HepG2 (cell line): ENCODE data around the gene GNAL. TPM values are rescaled to one million over a fixed set of nuclear protein-coding genes. Genes with fewer than 3 reads are reported as not detected.

ENCODE experiments used
- ATAC-seq: fragments of 200-7000 bp; cut with Tn5 transposase; 3 replicates; pipeline ENCODE4 v1.9.1; 2020; ENCODE audit warnings: mild to moderate bottlenecking, moderate library complexity
- BruUV-seq: library from RNA; stranded (reverse); fragments of 400-500 nt; replicated peaks from 2 replicates; lab custom pipeline; 2021; lab: Mats Ljungman, UMichigan
- CTCF ChIA-PET: fragments of 300-600 bp; formaldehyde crosslinking; extraction: SDS; loops from one replicate; lab custom pipeline; 2021; ENCODE audit warnings: low total read pairs, inconsistent platforms, low intra/inter-chr PET ratio; lab: Yijun Ruan, JAX
- POLR2A ChIA-PET: fragments of 350-600 bp; sonication (Branson Sonifier 250); formaldehyde crosslinking; loops from one replicate; lab custom pipeline; 2020; ENCODE audit warnings: antibody characterized with exemption, inconsistent platforms; lab: Yijun Ruan, JAX
- DNase-seq: peaks from one replicate; pipeline ENCODE4 v3.0.0-alpha.2; 2015; ENCODE audit warnings: low spot score
- FAIRE-seq: peaks from 3 replicates; lab custom pipeline; 2011; peaks lifted over from hg19 to GRCh38; lab: Jason Lieb, UNC
- H2AFZ ChIP-seq: one replicate; pipeline ENCODE4 v1.6.1; 2011; ENCODE audit warnings: low read length, inconsistent platforms
- H3K27ac ChIP-seq: fragments of 300-600 bp; 3 replicates; pipeline ENCODE4 v1.8.0; 2011; ENCODE audit warnings: mixed run types, mild to moderate bottlenecking, mixed read lengths, low read length, inconsistent platforms; ENCODE audit not compliant: insufficient read depth; ENCODE audit errors: extremely low read length
- H3K27me3 ChIP-seq, 2 experiments: fragments of 200-600 bp in 1 of 2; 2 replicates in 1 of 2; 3 replicates in 1 of 2; pipeline versions ENCODE4 v1.6.0 to v1.8.0; 2011; ENCODE audit warnings: low read length in 2 of 2, mild to moderate bottlenecking in 2 of 2, moderate library complexity in 2 of 2, inconsistent platforms in 1 of 2; ENCODE audit not compliant: insufficient read depth in 2 of 2, control insufficient read depth in 1 of 2
- H3K36me3 ChIP-seq, 2 experiments: fragments of 200-600 bp in 1 of 2; replicated peaks in 1 of 2; 2 replicates in 1 of 2; 3 replicates in 1 of 2; pipeline versions ENCODE4 v1.5.1 to v1.8.0; 2011; ENCODE audit warnings: low read length in 2 of 2, inconsistent platforms in 1 of 2; ENCODE audit not compliant: insufficient read depth in 2 of 2, control insufficient read depth in 1 of 2
- H3K4me1 ChIP-seq: 2 replicates; pipeline ENCODE4 v1.5.1; 2012; ENCODE audit warnings: low read length, inconsistent platforms; ENCODE audit not compliant: insufficient read depth
- H3K4me2 ChIP-seq: 2 replicates; pipeline ENCODE4 v1.6.0; 2011; ENCODE audit warnings: low read depth, low read length, inconsistent platforms
- H3K4me3 ChIP-seq, 3 experiments: fragments of 200-600 bp in 1 of 3; sonication (generic), shearing (Covaris generic) in 1 of 3; replicated peaks in 1 of 3; 2 replicates each; pipeline ENCODE4 v1.5.1; 2011 to 2016; ENCODE audit warnings: low read length in 3 of 3, inconsistent platforms in 2 of 3, low read depth in 2 of 3, mild to moderate bottlenecking in 2 of 3, control low read depth in 1 of 3, mixed read lengths in 1 of 3; ENCODE audit not compliant: insufficient read depth in 1 of 3
- H3K79me2 ChIP-seq: one replicate; pipeline ENCODE4 v1.6.1; 2011; ENCODE audit warnings: low read length, inconsistent platforms; ENCODE audit not compliant: insufficient read depth
- H3K9ac ChIP-seq: 2 replicates; pipeline ENCODE4 v1.6.0; 2011; ENCODE audit warnings: mild to moderate bottlenecking, low read depth, low read length, inconsistent platforms; ENCODE audit not compliant: insufficient read depth
- H3K9me3 ChIP-seq: 2 replicates; pipeline ENCODE4 v1.5.1; 2012; ENCODE audit warnings: mild to moderate bottlenecking, low read length
- H4K20me1 ChIP-seq: 2 replicates; pipeline ENCODE4 v1.6.0; 2011; ENCODE audit warnings: inconsistent platforms, mild to moderate bottlenecking, low read length, moderate library complexity; ENCODE audit not compliant: insufficient read depth
- HIVEP1 ChIP-seq: sonication (generic); formaldehyde crosslinking; IDR thresholded peaks from 2 replicates; pipeline ENCODE4 v1.4.0; 2020; ENCODE audit warnings: mild to moderate bottlenecking, missing genetic modification reagents
- MTF2 ChIP-seq: sonication (generic); formaldehyde crosslinking; IDR thresholded peaks from 2 replicates; pipeline ENCODE4 v1.5.0; 2020; ENCODE audit warnings: missing genetic modification reagents, borderline replicate concordance
- PRMT3 ChIP-seq: sonication (generic); formaldehyde crosslinking; IDR thresholded peaks from 2 replicates; pipeline ENCODE4 v1.8.1; 2022; ENCODE audit warnings: low read depth, mild to moderate bottlenecking, moderate library complexity, missing genetic modification reagents, borderline replicate concordance
- ZMYM3 ChIP-seq: sonication (generic); formaldehyde crosslinking; IDR thresholded peaks from 2 replicates; pipeline ENCODE4 v1.5.1; 2020; ENCODE audit warnings: mild to moderate bottlenecking, missing genetic modification reagents
- ZNF44 ChIP-seq: sonication (generic); formaldehyde crosslinking; IDR thresholded peaks from 2 replicates; pipeline ENCODE4 v1.5.1; 2020; ENCODE audit warnings: mild to moderate bottlenecking, missing genetic modification reagents
- ZNF768 ChIP-seq: sonication (generic); formaldehyde crosslinking; IDR thresholded peaks from 2 replicates; pipeline ENCODE4 v1.4.0; 2020; ENCODE audit warnings: missing genetic modification reagents
- ZNF782 ChIP-seq: sonication (generic); formaldehyde crosslinking; IDR thresholded peaks from 2 replicates; pipeline ENCODE4 v1.4.0; 2020; ENCODE audit warnings: missing genetic modification reagents, mild to moderate bottlenecking, borderline replicate concordance
- WGBS: methylation state at CpG from one replicate; pipeline ENCODE4 v1.1.6; 2017; ENCODE audit warnings: low lambda C conversion rate; 5-methylcytosine and 5-hydroxymethylcytosine counted together
- in situ Hi-C: cut with HindIII; loops from 2 replicates; pipeline ENCODE4 v1.10.0; 2017; ENCODE audit warnings: low pct_unique_long_range_greater_than_20kb; ENCODE audit not compliant: extremely low pct_ligation_motif_present
- intact Hi-C: fragments of 100-400 bp; cut with micrococcal nuclease; formaldehyde crosslinking; loops from one replicate; pipeline ENCODE4 v1.10.0; 2022; ENCODE audit not compliant: unreplicated experiment
- polyA plus RNA-seq, 8 experiments: library from polyadenylated mRNA; depleted of rRNA in 3 of 8; stranded (reverse) in 7 of 8; unstranded in 1 of 8; fragments of >200 nt; fragmentation: Illumina TruSeq in 4 of 8; extraction: Trizol in 4 of 8; gene quantifications; 2 replicates each; pipeline versions ENCODE4 v1.2.1 to v1.2.3, GENCODE V29; 2011 to 2016; ENCODE audit warnings: low read depth in 4 of 8, missing spikeins in 1 of 8, mixed read lengths in 1 of 8; ENCODE audit not compliant: insufficient read depth in 1 of 8
- total RNA-seq, 5 experiments: library from RNA; depleted of rRNA; stranded (reverse); fragments of >200 nt; fragmentation: Illumina TruSeq; extraction: Trizol; gene quantifications; 2 replicates each; pipeline ENCODE4 v1.2.3, GENCODE V29; 2016; ENCODE audit warnings: low read depth in 1 of 5
- TF ChIP-seq, protein P1 (sequence below): sonication (generic); formaldehyde crosslinking; IDR thresholded peaks from 2 replicates; pipeline ENCODE4 v1.5.0; 2020; ENCODE audit warnings: missing genetic modification reagents, mild to moderate bottlenecking, borderline replicate concordance
- TF ChIP-seq, protein P2 (sequence below): sonication (generic); formaldehyde crosslinking; conservative IDR thresholded peaks from 2 replicates; pipeline ENCODE4 v1.4.0; 2020; ENCODE audit warnings: missing genetic modification reagents
- TF ChIP-seq, protein P3 (sequence below): sonication (generic); formaldehyde crosslinking; IDR thresholded peaks from 2 replicates; pipeline ENCODE4 v1.4.0; 2020; ENCODE audit warnings: mild to moderate bottlenecking, missing genetic modification reagents
- TF ChIP-seq, protein P4 (sequence below): sonication (generic); formaldehyde crosslinking; IDR thresholded peaks from 2 replicates; pipeline ENCODE4 v1.5.0; 2020; ENCODE audit warnings: mild to moderate bottlenecking, missing genetic modification reagents, borderline replicate concordance

Gene GNAL
- total and polyA plus RNA-seq, 2 of the 13 experiments (the other 11 are each of a cell fraction or from before 2014, with no cell fraction given) = 0.87 to 1.4 TPM

DNA sequence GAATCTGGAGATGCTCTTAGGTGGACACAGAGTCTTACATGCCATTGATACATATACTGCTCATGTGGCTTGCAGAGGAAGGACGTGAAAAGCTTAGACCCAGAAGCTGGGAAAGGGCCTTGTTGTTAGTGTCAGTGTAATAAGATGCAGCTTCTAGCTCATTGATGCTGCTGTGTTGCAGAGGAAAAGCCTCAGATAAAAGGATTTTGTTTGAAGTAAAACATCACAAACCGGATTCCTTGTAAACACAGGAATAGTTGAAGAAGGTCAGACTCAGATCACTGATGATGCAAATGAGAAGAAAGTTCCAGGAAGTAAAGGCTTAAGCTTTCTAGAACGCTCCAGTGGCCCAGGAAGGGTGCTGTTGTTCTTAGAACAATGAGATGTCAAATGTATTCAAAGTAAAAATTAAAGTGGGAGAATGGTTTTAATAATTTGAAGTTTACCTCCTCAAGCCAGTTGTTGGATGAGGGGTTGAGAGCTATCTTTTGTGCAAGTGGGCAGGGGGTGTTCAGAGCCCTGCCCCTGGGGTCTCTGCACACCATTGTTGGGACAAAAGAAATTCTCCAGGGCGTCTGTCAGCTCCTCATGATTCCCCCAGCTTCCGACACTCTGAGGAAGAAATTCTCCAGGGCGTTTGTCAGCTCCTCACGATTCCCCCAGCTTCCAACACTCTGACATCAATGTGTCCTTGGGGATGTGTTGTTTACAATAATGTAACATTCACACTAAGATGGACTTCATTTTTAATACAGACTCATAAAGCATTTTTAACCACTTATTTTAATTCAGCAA is 100.8 kb downstream of the GNAL start:
- WGBS = 0% methylated on average over 6 of the region's 7 CpGs
- CTCF ChIA-PET = no interaction called here
- TF ChIP-seq HIVEP1 (CRISPR knock-in tag) (no peak), PRMT3 (CRISPR knock-in tag) (no peak), ZNF44 (no peak), MTF2 (CRISPR knock-in tag) (no peak), ZNF768 (no peak), ZNF782 (CRISPR knock-in tag) (no peak), ZMYM3 (CRISPR knock-in tag) (no peak)
- TF ChIP-seq, protein P1, sequence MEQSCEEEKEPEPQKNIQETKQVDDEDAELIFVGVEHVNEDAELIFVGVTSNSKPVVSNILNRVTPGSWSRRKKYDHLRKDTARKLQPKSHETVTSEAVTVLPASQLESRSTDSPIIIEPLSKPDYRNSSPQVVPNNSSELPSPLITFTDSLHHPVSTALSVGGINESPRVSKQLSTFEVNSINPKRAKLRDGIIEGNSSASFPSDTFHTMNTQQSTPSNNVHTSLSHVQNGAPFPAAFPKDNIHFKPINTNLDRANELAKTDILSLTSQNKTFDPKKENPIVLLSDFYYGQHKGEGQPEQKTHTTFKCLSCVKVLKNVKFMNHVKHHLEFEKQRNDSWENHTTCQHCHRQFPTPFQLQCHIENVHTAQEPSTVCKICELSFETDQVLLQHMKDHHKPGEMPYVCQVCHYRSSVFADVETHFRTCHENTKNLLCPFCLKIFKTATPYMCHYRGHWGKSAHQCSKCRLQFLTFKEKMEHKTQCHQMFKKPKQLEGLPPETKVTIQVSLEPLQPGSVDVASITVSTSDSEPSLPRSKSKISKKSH (CRISPR knock-in tag) = no peak
- TF ChIP-seq, protein P2, sequence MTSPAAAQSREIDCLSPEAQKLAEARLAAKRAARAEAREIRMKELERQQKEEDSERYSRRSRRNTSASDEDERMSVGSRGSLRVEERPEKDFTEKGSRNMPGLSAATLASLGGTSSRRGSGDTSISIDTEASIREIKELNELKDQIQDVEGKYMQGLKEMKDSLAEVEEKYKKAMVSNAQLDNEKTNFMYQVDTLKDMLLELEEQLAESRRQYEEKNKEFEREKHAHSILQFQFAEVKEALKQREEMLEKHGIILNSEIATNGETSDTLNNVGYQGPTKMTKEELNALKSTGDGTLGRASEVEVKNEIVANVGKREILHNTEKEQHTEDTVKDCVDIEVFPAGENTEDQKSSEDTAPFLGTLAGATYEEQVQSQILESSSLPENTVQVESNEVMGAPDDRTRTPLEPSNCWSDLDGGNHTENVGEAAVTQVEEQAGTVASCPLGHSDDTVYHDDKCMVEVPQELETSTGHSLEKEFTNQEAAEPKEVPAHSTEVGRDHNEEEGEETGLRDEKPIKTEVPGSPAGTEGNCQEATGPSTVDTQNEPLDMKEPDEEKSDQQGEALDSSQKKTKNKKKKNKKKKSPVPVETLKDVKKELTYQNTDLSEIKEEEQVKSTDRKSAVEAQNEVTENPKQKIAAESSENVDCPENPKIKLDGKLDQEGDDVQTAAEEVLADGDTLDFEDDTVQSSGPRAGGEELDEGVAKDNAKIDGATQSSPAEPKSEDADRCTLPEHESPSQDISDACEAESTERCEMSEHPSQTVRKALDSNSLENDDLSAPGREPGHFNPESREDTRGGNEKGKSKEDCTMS (CRISPR knock-in tag) = no peak
- TF ChIP-seq, protein P3, sequence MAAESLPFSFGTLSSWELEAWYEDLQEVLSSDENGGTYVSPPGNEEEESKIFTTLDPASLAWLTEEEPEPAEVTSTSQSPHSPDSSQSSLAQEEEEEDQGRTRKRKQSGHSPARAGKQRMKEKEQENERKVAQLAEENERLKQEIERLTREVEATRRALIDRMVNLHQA (CRISPR knock-in tag) = no peak
- TF ChIP-seq, protein P4, sequence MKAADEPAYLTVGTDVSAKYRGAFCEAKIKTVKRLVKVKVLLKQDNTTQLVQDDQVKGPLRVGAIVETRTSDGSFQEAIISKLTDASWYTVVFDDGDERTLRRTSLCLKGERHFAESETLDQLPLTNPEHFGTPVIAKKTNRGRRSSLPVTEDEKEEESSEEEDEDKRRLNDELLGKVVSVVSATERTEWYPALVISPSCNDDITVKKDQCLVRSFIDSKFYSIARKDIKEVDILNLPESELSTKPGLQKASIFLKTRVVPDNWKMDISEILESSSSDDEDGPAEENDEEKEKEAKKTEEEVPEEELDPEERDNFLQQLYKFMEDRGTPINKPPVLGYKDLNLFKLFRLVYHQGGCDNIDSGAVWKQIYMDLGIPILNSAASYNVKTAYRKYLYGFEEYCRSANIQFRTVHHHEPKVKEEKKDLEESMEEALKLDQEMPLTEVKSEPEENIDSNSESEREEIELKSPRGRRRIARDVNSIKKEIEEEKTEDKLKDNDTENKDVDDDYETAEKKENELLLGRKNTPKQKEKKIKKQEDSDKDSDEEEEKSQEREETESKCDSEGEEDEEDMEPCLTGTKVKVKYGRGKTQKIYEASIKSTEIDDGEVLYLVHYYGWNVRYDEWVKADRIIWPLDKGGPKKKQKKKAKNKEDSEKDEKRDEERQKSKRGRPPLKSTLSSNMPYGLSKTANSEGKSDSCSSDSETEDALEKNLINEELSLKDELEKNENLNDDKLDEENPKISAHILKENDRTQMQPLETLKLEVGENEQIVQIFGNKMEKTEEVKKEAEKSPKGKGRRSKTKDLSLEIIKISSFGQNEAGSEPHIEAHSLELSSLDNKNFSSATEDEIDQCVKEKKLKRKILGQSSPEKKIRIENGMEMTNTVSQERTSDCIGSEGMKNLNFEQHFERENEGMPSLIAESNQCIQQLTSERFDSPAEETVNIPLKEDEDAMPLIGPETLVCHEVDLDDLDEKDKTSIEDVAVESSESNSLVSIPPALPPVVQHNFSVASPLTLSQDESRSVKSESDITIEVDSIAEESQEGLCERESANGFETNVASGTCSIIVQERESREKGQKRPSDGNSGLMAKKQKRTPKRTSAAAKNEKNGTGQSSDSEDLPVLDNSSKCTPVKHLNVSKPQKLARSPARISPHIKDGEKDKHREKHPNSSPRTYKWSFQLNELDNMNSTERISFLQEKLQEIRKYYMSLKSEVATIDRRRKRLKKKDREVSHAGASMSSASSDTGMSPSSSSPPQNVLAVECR (CRISPR knock-in tag) = no peak

More for the DNA sequence above, 100.8 kb downstream of the GNAL start:
- FAIRE-seq = no peak
- no peak for DNase-seq
- Histone ChIP-seq H3K27ac (no peak overlapping the region), H4K20me1 (no peaks in the 10 kb centered on the region), H3K9me3 (no peaks in the 10 kb centered on the region), H3K9ac (no peak overlapping the region), H3K4me1 (no peaks in the 10 kb centered on the region), H3K27me3 (peaks cover 0 to 1% of the 10 kb centered on the region in 2 experiments; a peak in 1 of 5 replicates), H3K4me2 (no peak overlapping the region), H3K4me3 (no peak overlapping the region), H2AFZ (no peak overlapping the region), H3K79me2 (no peaks in the 10 kb centered on the region), H3K36me3 (no peaks in the 10 kb centered on the region)
- intact Hi-C loops (no loop called here), in situ Hi-C loops (no loop called here)
- POLR2A ChIA-PET = no interaction called here
- no peak for ATAC-seq
- BruUV-seq = no TSS peak
